Measurements from ENCODE around the gene RCAN3. TPM values are rescaled to one million over a fixed set of nuclear protein-coding genes. Genes with fewer than 3 reads are reported as not detected.

The RCAN3 gene
- total and polyA plus RNA-seq, 2 of the 13 experiments (the other 11 are each of a cell fraction or from before 2014, with no cell fraction given) = 12.2 to 13.3 TPM

- TF ChIP-seq ZNF282 (IDR thresholded peaks at IDR 0.05; ENCODE audit: partially characterized antibody) = no peak
- TF ChIP-seq RARA (CRISPR knock-in tag; IDR thresholded peaks at IDR 0.05) = peak; percentile 91
- TF ChIP-seq ZNF792 (CRISPR knock-in tag; IDR thresholded peaks at IDR 0.05) = 0 out of 2 replicates have a peak, but pooled peaks have one; percentile 61
- peak; percentile 99 for TF ChIP-seq PAXIP1 (CRISPR knock-in tag; conservative IDR thresholded peaks at IDR 0.05)
- no peak for TF ChIP-seq ZNF235 (CRISPR knock-in tag; IDR thresholded peaks at IDR 0.05; ENCODE audit: borderline replicate concordance)
- peak; percentile 78 for TF ChIP-seq ZNF441 (CRISPR knock-in tag; IDR thresholded peaks at IDR 0.05; ENCODE audit: borderline replicate concordance)
- peak; percentile 43; the same call in 1 of the 2 replicates for TF ChIP-seq TFAP4 (IDR thresholded peaks at IDR 0.05; ENCODE audit: borderline replicate concordance, low read depth)
- peak; percentile 73 for TF ChIP-seq ATF1 (CRISPR knock-in tag; IDR thresholded peaks at IDR 0.05)
- peak; percentile 56; the same call in 1 of the 2 replicates for TF ChIP-seq HINFP (CRISPR knock-in tag; IDR thresholded peaks at IDR 0.05; ENCODE audit: low read depth)
- no peak for TF ChIP-seq AKNA (CRISPR knock-in tag; IDR thresholded peaks at IDR 0.05; ENCODE audit: borderline replicate concordance)
- no peak for TF ChIP-seq PTBP1 (IDR thresholded peaks at IDR 0.05; ENCODE audit: low read depth, low read length, poor library complexity, severe bottlenecking)
- peak; percentile 83 for TF ChIP-seq POGZ (CRISPR knock-in tag; IDR thresholded peaks at IDR 0.05)
- TF ChIP-seq XBP1 (CRISPR knock-in tag; IDR thresholded peaks at IDR 0.05) = no peak
- TF ChIP-seq SAFB2 (CRISPR knock-in tag; IDR thresholded peaks at IDR 0.05; ENCODE audit: borderline replicate concordance, low read depth) = no peak; the same call in 1 of the 2 replicates
- TF ChIP-seq TAF15 (IDR thresholded peaks at IDR 0.05; ENCODE audit: low read depth, low read length, poor library complexity, severe bottlenecking) = no peak
- no peak for TF ChIP-seq ZNF83 (CRISPR knock-in tag; IDR thresholded peaks at IDR 0.05; ENCODE audit: borderline replicate concordance)
- TF ChIP-seq KLF13 (CRISPR knock-in tag; IDR thresholded peaks at IDR 0.05) = no peak
- no peak for TF ChIP-seq ZMAT5 (CRISPR knock-in tag; IDR thresholded peaks at IDR 0.05; ENCODE audit: borderline replicate concordance, low read depth)
- TF ChIP-seq SMAD3 (CRISPR knock-in tag; IDR thresholded peaks at IDR 0.05) = peak; percentile 29; the same call in 1 of the 2 replicates
Measured at GRCh38 chr1:24567792-24568388, 65.3 kb downstream of the RCAN3 start (continued).

Measured in HepG2 (cell line).